Skeletal muscle tissue (tissue), 4 donors: ENCODE data around the gene OR2G2. TPM values are rescaled to one million over a fixed set of nuclear protein-coding genes. Genes with fewer than 3 reads are reported as not detected.

Experiments used
- H3K27ac ChIP-seq: one replicate; pipeline ENCODE4 v1.7.0; 2013; ENCODE audit warnings: mild to moderate bottlenecking, low read depth, low read length, inconsistent platforms
- H3K27me3 ChIP-seq, 3 donors: one replicate each; pipeline ENCODE4 v1.7.0; 2013; ENCODE audit warnings: low read length in 3 of 3; ENCODE audit not compliant: control insufficient read depth in 3 of 3, insufficient read depth in 3 of 3
- H3K36me3 ChIP-seq, 3 donors: one replicate each; pipeline ENCODE4 v1.7.0; 2013; ENCODE audit warnings: low read length in 3 of 3; ENCODE audit not compliant: control insufficient read depth in 3 of 3, insufficient read depth in 3 of 3
- H3K4me1 ChIP-seq, 3 donors: one replicate each; pipeline ENCODE4 v1.7.0; 2013; ENCODE audit warnings: low read length in 3 of 3, mild to moderate bottlenecking in 3 of 3; ENCODE audit not compliant: control insufficient read depth in 3 of 3, insufficient read depth in 3 of 3
- H3K4me3 ChIP-seq, 3 donors: one replicate each; pipeline ENCODE4 v1.7.0; 2013; ENCODE audit warnings: low read length in 3 of 3
- H3K9ac ChIP-seq, 3 donors: one replicate each; pipeline ENCODE4 v1.7.0; 2013; ENCODE audit warnings: low read length in 3 of 3, mild to moderate bottlenecking in 3 of 3, moderate library complexity in 2 of 3, low read depth in 1 of 3
- H3K9me3 ChIP-seq, 3 donors: one replicate each; pipeline ENCODE4 v1.7.0; 2013; ENCODE audit warnings: low read length in 3 of 3; ENCODE audit not compliant: control insufficient read depth in 3 of 3
- total RNA-seq: library from RNA; depleted of rRNA; stranded (reverse); fragments of >200 nt; gene quantifications from one replicate; pipeline ENCODE4 v1.2.3, GENCODE V29; 2014
- donor health status: Osteomylitis.

The OR2G2 gene
- total RNA-seq: not detected

GRCh38 chr1:247588060-247588459 is at the start of gene OR2G2:
TSS of gene OR2G2 (plus strand) at chr1:247588360. CDS start at chr1:247588360, 0 bp downstream.
- Histone ChIP-seq H3K9ac (no peak within 1 kb of the TSS), H3K4me3 (no peak within 1 kb of the TSS), H3K27ac (no peak within 1 kb of the TSS), H3K36me3 (no peaks in the 10 kb centered on the region), H3K4me1 (no peaks in the 10 kb centered on the region), H3K27me3 (no peaks in the 10 kb centered on the region), H3K9me3 (peaks cover 0 to 6% (median 3%) of the 10 kb centered on the region in 3 donors)

- Histone ChIP-seq H3K4me1 (no peaks in the 10 kb centered on the region), H3K36me3 (no peaks in the 10 kb centered on the region), H3K27me3 (no peaks in the 10 kb centered on the region), H3K27ac (no peak overlapping the region), H3K9ac (no peak overlapping the region), H3K4me3 (no peak overlapping the region), H3K9me3 (no peaks in the 10 kb centered on the region)
Observed at GRCh38 chr1:247538561-247538960, 49.6 kb upstream of the OR2G2 start.

- H3K4me3 ChIP-seq: no peak overlapping the region
- H3K36me3 ChIP-seq: no peaks in the 10 kb centered on the region
- H3K4me1 ChIP-seq: no peaks in the 10 kb centered on the region
- no peak overlapping the region for H3K27ac ChIP-seq
- H3K9ac ChIP-seq: no peak overlapping the region
- H3K9me3 ChIP-seq: no peaks in the 10 kb centered on the region
- H3K27me3 ChIP-seq: no peaks in the 10 kb centered on the region
Observed at GRCh38 chr1:247539215-247539614, 48.9 kb upstream of the OR2G2 start.

GRCh38 chr1:247540581-247540980 is 47.6 kb upstream of the OR2G2 start:
- Histone ChIP-seq H3K27ac (no peak overlapping the region), H3K9ac (no peak overlapping the region), H3K4me3 (no peak overlapping the region), H3K4me1 (no peaks in the 10 kb centered on the region), H3K36me3 (no peaks in the 10 kb centered on the region), H3K9me3 (no peaks in the 10 kb centered on the region), H3K27me3 (no peaks in the 10 kb centered on the region)

- Histone ChIP-seq H3K27me3 (no peaks in the 10 kb centered on the region), H3K36me3 (no peaks in the 10 kb centered on the region), H3K9ac (no peak overlapping the region), H3K9me3 (no peaks in the 10 kb centered on the region), H3K4me1 (no peaks in the 10 kb centered on the region), H3K27ac (no peak overlapping the region), H3K4me3 (no peak overlapping the region)
Observed at GRCh38 chr1:247542811-247543210, 45.3 kb upstream of the OR2G2 start.

- Histone ChIP-seq H3K9ac (no peak overlapping the region), H3K9me3 (peaks cover 0 to 4% (median 0%) of the 10 kb centered on the region in 3 donors), H3K27ac (no peak overlapping the region), H3K36me3 (no peaks in the 10 kb centered on the region), H3K4me1 (no peaks in the 10 kb centered on the region), H3K27me3 (peaks cover 0 to 3% (median 0%) of the 10 kb centered on the region in 3 donors), H3K4me3 (no peak overlapping the region)
Observed at GRCh38 chr1:247548092-247548491, 40.1 kb upstream of the OR2G2 start.

- Histone ChIP-seq H3K9ac (no peak within 1 kb of the TSS), H3K27ac (no peak within 1 kb of the TSS), H3K27me3 (peaks cover 0 to 3% (median 0%) of the 10 kb centered on the region in 3 donors), H3K4me1 (no peaks in the 10 kb centered on the region), H3K36me3 (no peaks in the 10 kb centered on the region), H3K9me3 (peaks cover 0 to 4% (median 0%) of the 10 kb centered on the region in 3 donors), H3K4me3 (no peak within 1 kb of the TSS)
Observed at GRCh38 chr1:247548769-247549182, 39.4 kb upstream of the OR2G2 start, which contains the start of gene GCSAML. TSS of gene GCSAML (plus strand) at chr1:247549134. CDS start at chr1:247549192, 58 bp downstream.

- no peaks in the 10 kb centered on the region for H3K36me3 ChIP-seq
- H3K9ac ChIP-seq: no peak overlapping the region
- no peaks in the 10 kb centered on the region for H3K4me1 ChIP-seq
- H3K4me3 ChIP-seq: no peak overlapping the region
- peaks cover 0 to 3% (median 0%) of the 10 kb centered on the region in 3 donors for H3K27me3 ChIP-seq
- no peak overlapping the region for H3K27ac ChIP-seq
- H3K9me3 ChIP-seq: peaks cover 0 to 4% (median 0%) of the 10 kb centered on the region in 3 donors
Observed at GRCh38 chr1:247551721-247552120, 36.4 kb upstream of the OR2G2 start.

GRCh38 chr1:247552231-247552630 is 35.9 kb upstream of the OR2G2 start:
- no peak overlapping the region for H3K4me3 ChIP-seq
- peaks cover 0 to 4% (median 0%) of the 10 kb centered on the region in 3 donors for H3K9me3 ChIP-seq
- no peaks in the 10 kb centered on the region for H3K36me3 ChIP-seq
- peaks cover 0 to 3% (median 0%) of the 10 kb centered on the region in 3 donors for H3K27me3 ChIP-seq
- H3K27ac ChIP-seq: no peak overlapping the region
- H3K4me1 ChIP-seq: no peaks in the 10 kb centered on the region
- H3K9ac ChIP-seq: no peak overlapping the region

- Histone ChIP-seq H3K9me3 (no peaks in the 10 kb centered on the region), H3K27me3 (no peaks in the 10 kb centered on the region), H3K36me3 (no peaks in the 10 kb centered on the region), H3K4me1 (no peaks in the 10 kb centered on the region), H3K27ac (no peak overlapping the region), H3K9ac (no peak overlapping the region), H3K4me3 (no peak overlapping the region)
Observed at GRCh38 chr1:247557926-247558674, 30.1 kb upstream of the OR2G2 start.
